Astrocyte of the spinal cord (primary cell): Measurements from ENCODE around the gene PPP1R1C.

ENCODE experiments used
- DNase-seq: peaks from one replicate; pipeline ENCODE4 v3.0.0; 2011; ENCODE audit warnings: low read depth, low spot score
- H3K4me3 ChIP-seq: 2 replicates; pipeline ENCODE4 v1.5.1; 2011; ENCODE audit warnings: low read depth, mild to moderate bottlenecking, low read length, moderate library complexity
- CTCF ChIP-seq: IDR thresholded peaks from 2 replicates; pipeline ENCODE4 v1.5.1; 2012; ENCODE audit warnings: low read depth, mild to moderate bottlenecking, low read length, inconsistent platforms
- in situ Hi-C: cut with HindIII; loops from 2 replicates; pipeline ENCODE4 v1.10.0; 2017; ENCODE audit warnings: low sequenced_read_pairs

PPP1R1C gene

GRCh38 chr2:182117196-182117595, 131.5 kb downstream of the PPP1R1C start:
- H3K4me3 ChIP-seq: no peak overlapping the region
- in situ Hi-C loops: no loop called here
- no peak for DNase-seq
- no peak for TF ChIP-seq CTCF

- DNase-seq: no peak
- in situ Hi-C loops: no loop called here
- no peak for TF ChIP-seq CTCF
Measured at GRCh38 chr2:182128821-182129707, 143.4 kb downstream of the PPP1R1C start.

GRCh38 chr2:182132605-182133004, 147.0 kb downstream of the PPP1R1C start:
- in situ Hi-C loops: no loop called here
- H3K4me3 ChIP-seq: no peak overlapping the region
- DNase-seq: peak; percentile 33
- TF ChIP-seq CTCF: peak; percentile 37

More at GRCh38 chr2:182128821-182129707, 143.4 kb downstream of the PPP1R1C start:
- H3K4me3 ChIP-seq: no peak overlapping the region

GRCh38 chr2:182133195-182133891, 147.7 kb downstream of the PPP1R1C start:
- TF ChIP-seq CTCF: no peak
- no peak overlapping the region for H3K4me3 ChIP-seq
- in situ Hi-C loops: no loop called here
- peak; percentile 54 for DNase-seq

- no peak for TF ChIP-seq CTCF
- H3K4me3 ChIP-seq: no peak overlapping the region
- in situ Hi-C loops: no loop called here
- no peak for DNase-seq
Measured at GRCh38 chr2:182134201-182134600, 148.5 kb downstream of the PPP1R1C start.

GRCh38 chr2:182142062-182142461, 156.4 kb downstream of the PPP1R1C start:
- DNase-seq: no peak

More at GRCh38 chr2:182142062-182142461, 156.4 kb downstream of the PPP1R1C start:
- no peak for TF ChIP-seq CTCF
- no peak overlapping the region for H3K4me3 ChIP-seq
- in situ Hi-C loops: no loop called here
